Measurements from ENCODE around the gene NTRK1. TPM values are rescaled to one million over a fixed set of nuclear protein-coding genes. Genes with fewer than 3 reads are reported as not detected.

The NTRK1 gene
- 1.0 TPM for total RNA-seq
- long read RNA-seq, partial matches to known transcripts, result 0 of 1 reads
- long read RNA-seq, other reads (novel, unspliced or antisense), result 1 of 1 reads

DNA sequence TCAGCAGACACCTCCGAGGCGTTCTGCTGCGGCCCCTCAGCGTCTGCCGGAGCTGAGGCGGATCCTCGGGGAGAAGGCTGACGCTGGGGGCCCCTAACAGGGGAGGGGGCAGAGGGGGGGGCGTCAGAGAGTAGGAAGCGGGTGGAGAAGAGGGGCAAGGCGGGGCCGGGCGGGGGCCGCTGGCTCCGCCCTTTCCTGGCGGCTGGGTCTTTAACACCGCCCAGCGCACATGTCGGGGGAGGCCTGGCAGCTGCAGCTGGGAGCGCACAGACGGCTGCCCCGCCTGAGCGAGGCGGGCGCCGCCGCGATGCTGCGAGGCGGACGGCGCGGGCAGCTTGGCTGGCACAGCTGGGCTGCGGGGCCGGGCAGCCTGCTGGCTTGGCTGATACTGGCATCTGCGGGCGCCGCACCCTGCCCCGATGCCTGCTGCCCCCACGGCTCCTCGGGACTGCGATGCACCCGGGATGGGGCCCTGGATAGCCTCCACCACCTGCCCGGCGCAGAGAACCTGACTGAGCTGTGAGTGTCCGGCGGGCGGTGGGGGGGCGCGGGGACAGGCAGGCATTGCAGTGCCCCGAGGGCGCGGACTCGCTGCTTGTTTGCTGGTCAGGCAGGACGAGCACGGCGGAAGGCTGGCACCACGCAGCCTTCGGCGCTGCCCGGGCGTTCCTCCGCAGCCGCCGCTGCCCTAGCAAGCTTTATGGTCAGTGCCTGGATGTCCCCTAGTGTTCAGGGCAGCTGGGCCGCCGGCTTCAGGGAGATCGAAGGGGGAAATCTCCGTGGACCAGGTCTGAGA, at the start of gene NTRK1:
Gene NTRK1, plus strand, starts transcription at position 238 of the 796 bp plus-strand sequence. Its CDS starts 70 bp downstream, at position 308.
- Histone ChIP-seq H3K4me1 (peaks cover 39% of the 10 kb centered on the region), H3K27ac (replicated peaks) (no peak within 1 kb of the TSS), H3K36me3 (no peaks in the 10 kb centered on the region), H3K9me3 (replicated peaks) (no peaks in the 10 kb centered on the region), H3K4me3 (peak within 1 kb of the TSS; percentile 63), H3K27me3 (ENCODE audit: low read depth) (peaks cover 91% of the 10 kb centered on the region)
- intact Hi-C loops (cut with micrococcal nuclease), result loop anchor here (10.0 kb wide), 1 partner anchor 66 kb away; no protein-coding TSS in a partner anchor
- peak; percentile 31 for DNase-seq
- TF ChIP-seq, protein P1, sequence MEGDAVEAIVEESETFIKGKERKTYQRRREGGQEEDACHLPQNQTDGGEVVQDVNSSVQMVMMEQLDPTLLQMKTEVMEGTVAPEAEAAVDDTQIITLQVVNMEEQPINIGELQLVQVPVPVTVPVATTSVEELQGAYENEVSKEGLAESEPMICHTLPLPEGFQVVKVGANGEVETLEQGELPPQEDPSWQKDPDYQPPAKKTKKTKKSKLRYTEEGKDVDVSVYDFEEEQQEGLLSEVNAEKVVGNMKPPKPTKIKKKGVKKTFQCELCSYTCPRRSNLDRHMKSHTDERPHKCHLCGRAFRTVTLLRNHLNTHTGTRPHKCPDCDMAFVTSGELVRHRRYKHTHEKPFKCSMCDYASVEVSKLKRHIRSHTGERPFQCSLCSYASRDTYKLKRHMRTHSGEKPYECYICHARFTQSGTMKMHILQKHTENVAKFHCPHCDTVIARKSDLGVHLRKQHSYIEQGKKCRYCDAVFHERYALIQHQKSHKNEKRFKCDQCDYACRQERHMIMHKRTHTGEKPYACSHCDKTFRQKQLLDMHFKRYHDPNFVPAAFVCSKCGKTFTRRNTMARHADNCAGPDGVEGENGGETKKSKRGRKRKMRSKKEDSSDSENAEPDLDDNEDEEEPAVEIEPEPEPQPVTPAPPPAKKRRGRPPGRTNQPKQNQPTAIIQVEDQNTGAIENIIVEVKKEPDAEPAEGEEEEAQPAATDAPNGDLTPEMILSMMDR (IDR thresholded peaks at IDR 0.05; ENCODE audit: borderline replicate concordance), result no peak

DNA sequence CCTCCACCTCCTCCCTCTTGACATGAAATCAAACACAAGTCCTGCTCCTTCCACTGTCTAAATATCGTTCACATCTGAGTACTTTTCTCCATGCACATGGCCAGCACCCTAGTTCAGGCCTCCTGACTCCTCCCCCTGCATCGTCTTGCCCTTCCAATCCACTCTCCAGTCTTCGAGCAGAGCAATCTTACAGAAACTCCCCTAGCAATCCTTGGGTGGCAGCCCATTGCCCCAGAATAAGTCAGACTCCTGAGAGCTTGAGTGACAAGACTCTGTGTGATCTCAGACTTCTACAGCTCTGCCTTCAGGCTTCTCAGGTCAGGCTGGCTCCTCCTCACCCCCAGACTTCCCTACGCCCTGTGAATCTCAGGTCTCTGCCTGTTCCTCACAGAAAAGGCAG, 49.5 kb upstream of the NTRK1 start:
- intact Hi-C loops (cut with micrococcal nuclease), result no loop called here

GRCh38 chr1:156812293-156812990, 48.2 kb upstream of the NTRK1 start:
- TF ChIP-seq, protein P1 (IDR thresholded peaks at IDR 0.05; ENCODE audit: borderline replicate concordance), result no peak
- Histone ChIP-seq H3K36me3 (no peaks in the 10 kb centered on the region), H3K27me3 (ENCODE audit: low read depth) (peaks cover 33% of the 10 kb centered on the region), H3K4me1 (peaks cover 33% of the 10 kb centered on the region), H3K4me3 (no peak overlapping the region), H3K9me3 (replicated peaks) (no peaks in the 10 kb centered on the region), H3K27ac (replicated peaks) (no peak overlapping the region)
- intact Hi-C loops (cut with micrococcal nuclease), result no loop called here
- no peak for DNase-seq

More for the DNA sequence above, 49.5 kb upstream of the NTRK1 start:
- no peak for DNase-seq
- TF ChIP-seq, protein P1 (IDR thresholded peaks at IDR 0.05; ENCODE audit: borderline replicate concordance), result no peak
- Histone ChIP-seq H3K4me3 (no peak overlapping the region), H3K9me3 (replicated peaks) (no peaks in the 10 kb centered on the region), H3K4me1 (peaks cover 40% of the 10 kb centered on the region), H3K36me3 (no peaks in the 10 kb centered on the region), H3K27me3 (ENCODE audit: low read depth) (peaks cover 30% of the 10 kb centered on the region), H3K27ac (replicated peaks) (no peak overlapping the region)

- no peaks in the 10 kb centered on the region for H3K36me3 ChIP-seq
- intact Hi-C loops (cut with micrococcal nuclease), result no loop called here
- TF ChIP-seq, protein P1 (IDR thresholded peaks at IDR 0.05; ENCODE audit: borderline replicate concordance), result no peak
- no peaks in the 10 kb centered on the region for H3K9me3 ChIP-seq (replicated peaks)
- H3K4me1 ChIP-seq, result peaks cover 28% of the 10 kb centered on the region
- H3K4me3 ChIP-seq, result peak overlapping the region; percentile 65
- DNase-seq, result no peak
- H3K27ac ChIP-seq (replicated peaks), result no peak overlapping the region
- H3K27me3 ChIP-seq (ENCODE audit: low read depth), result peaks cover 33% of the 10 kb centered on the region
These were observed 47.4 kb upstream of the NTRK1 start for GRCh38 chr1:156813298-156813697.

- intact Hi-C loops (cut with micrococcal nuclease), result no loop called here
- H3K27ac ChIP-seq (replicated peaks), result peak overlapping the region; percentile 81
- peak overlapping the region; percentile 65 for H3K4me3 ChIP-seq
These were observed 46.7 kb upstream of the NTRK1 start for GRCh38 chr1:156813750-156814570.

More at GRCh38 chr1:156813750-156814570, 46.7 kb upstream of the NTRK1 start:
- peak; percentile 67 for DNase-seq
- peaks cover 33% of the 10 kb centered on the region for H3K27me3 ChIP-seq (ENCODE audit: low read depth)
- peaks cover 28% of the 10 kb centered on the region for H3K4me1 ChIP-seq
- H3K9me3 ChIP-seq (replicated peaks), result no peaks in the 10 kb centered on the region
- no peaks in the 10 kb centered on the region for H3K36me3 ChIP-seq
- TF ChIP-seq, protein P1 (IDR thresholded peaks at IDR 0.05; ENCODE audit: borderline replicate concordance), result peak; percentile 67

Data from left ventricle myocardium inferior (tissue), 1 donor.